GM12878 (cell line): ENCODE data around the gene SMPD1. TPM values are rescaled to one million over a fixed set of nuclear protein-coding genes. Genes with fewer than 3 reads are reported as not detected.

Experiments used
- ATAC-seq: fragments of 200-7000 bp; cut with Tn5 transposase; 3 replicates; pipeline ENCODE4 v1.9.1; 2020; ENCODE audit warnings: mild to moderate bottlenecking, moderate library complexity
- BruUV-seq: library from RNA; stranded (reverse); fragments of 400-500 nt; replicated peaks from 2 replicates; lab custom pipeline; 2021; lab: Mats Ljungman, UMichigan
- CTCF ChIA-PET: fragments of 300-600 bp; sonication (Branson Sonifier 250); formaldehyde crosslinking; extraction: SDS; loops from one replicate; lab custom pipeline; 2021; ENCODE audit warnings: inconsistent platforms; lab: Yijun Ruan, JAX
- POLR2A ChIA-PET: fragments of 350-600 bp; formaldehyde crosslinking; extraction: SDS; loops from one replicate; lab custom pipeline; 2021; ENCODE audit warnings: inconsistent platforms; lab: Charles Lee
- RAD21 ChIA-PET: fragments of 300-600 bp; sonication (Branson Sonifier 250); formaldehyde crosslinking; loops from one replicate; lab custom pipeline; 2023; ENCODE audit warnings: antibody characterized with exemption; ENCODE audit not compliant: unreplicated experiment; lab: Charles Lee
- SMC1A ChIA-PET: fragments of 300-600 bp; sonication (Branson Sonifier 250); formaldehyde crosslinking; loops from one replicate; lab custom pipeline; 2023; ENCODE audit not compliant: unreplicated experiment, uncharacterized antibody; lab: Charles Lee
- DNase-seq: peaks from one replicate; pipeline ENCODE4 v3.0.0-alpha.2; 2011; ENCODE audit warnings: low read depth, low spot score
- FAIRE-seq: peaks from 3 replicates; lab custom pipeline; 2011; peaks lifted over from hg19 to GRCh38; lab: Jason Lieb, UNC
- H2AFZ ChIP-seq: 2 replicates; pipeline ENCODE4 v1.6.0; 2011; ENCODE audit warnings: low read depth, low read length, control low read depth; ENCODE audit not compliant: control insufficient read depth
- H3K27ac ChIP-seq: 2 replicates; pipeline ENCODE4 v1.5.1; 2011; ENCODE audit warnings: control low read depth; ENCODE audit not compliant: control insufficient read depth, insufficient read depth
- H3K27me3 ChIP-seq, 2 experiments: replicated peaks in 1 of 2; 2 replicates each; pipeline versions ENCODE4 v1.6.0 to v1.6.1; 2011; ENCODE audit warnings: low read length in 1 of 2; ENCODE audit not compliant: control insufficient read depth in 2 of 2, insufficient read depth in 2 of 2
- H3K36me3 ChIP-seq, 2 experiments: 2 replicates each; pipeline ENCODE4 v1.5.1; 2011; ENCODE audit warnings: low read length in 1 of 2; ENCODE audit not compliant: control insufficient read depth in 2 of 2, insufficient read depth in 2 of 2
- H3K4me1 ChIP-seq: 2 replicates; pipeline ENCODE4 v1.6.1; 2011; ENCODE audit warnings: mild to moderate bottlenecking, low read length, moderate library complexity, mixed read lengths; ENCODE audit not compliant: control insufficient read depth, insufficient read depth
- H3K4me2 ChIP-seq: 2 replicates; pipeline ENCODE4 v1.6.0; 2011; ENCODE audit warnings: control low read depth; ENCODE audit not compliant: control insufficient read depth, insufficient read depth
- H3K4me3 ChIP-seq: fragments of 200-600 bp; sonication (generic); 2 replicates; pipeline ENCODE4 v1.5.1; 2016
- H3K79me2 ChIP-seq: 2 replicates; pipeline ENCODE4 v1.6.0; 2011; ENCODE audit warnings: low read length; ENCODE audit not compliant: control insufficient read depth, insufficient read depth
- H3K9ac ChIP-seq: 2 replicates; pipeline ENCODE4 v1.8.0; 2011; ENCODE audit warnings: low read length, control low read depth, mixed read lengths; ENCODE audit not compliant: control insufficient read depth, insufficient read depth
- H3K9me3 ChIP-seq: replicated peaks from 3 replicates; pipeline ENCODE4 v1.5.1; 2011; ENCODE audit warnings: mild to moderate bottlenecking, low read length; ENCODE audit not compliant: control insufficient read depth, insufficient read depth
- H4K20me1 ChIP-seq: 2 replicates; pipeline ENCODE4 v1.6.0; 2011; ENCODE audit not compliant: control insufficient read depth, insufficient read depth
- BHLHE40 ChIP-seq, 2 experiments: fragments of 450-650 bp in 1 of 2; IDR thresholded peaks; 2 replicates each; pipeline ENCODE4 v1.6.1; 2011 to 2017; ENCODE audit warnings: low read depth in 2 of 2, borderline replicate concordance in 1 of 2, improper control_type of control experiment in 1 of 2, low read length in 1 of 2, mild to moderate bottlenecking in 1 of 2
- EGR1 ChIP-seq, 2 experiments: IDR thresholded peaks; 1 replicate in 1 of 2; 2 replicates in 1 of 2; pipeline ENCODE4 v1.6.1; 2011 to 2012; ENCODE audit warnings: low read depth in 2 of 2, low read length in 2 of 2, borderline replicate concordance in 1 of 2, mild to moderate bottlenecking in 1 of 2, moderate library complexity in 1 of 2
- FOS ChIP-seq: IDR thresholded peaks from 3 replicates; pipeline ENCODE4 v1.6.1; 2011; ENCODE audit warnings: borderline replicate concordance; ENCODE audit not compliant: insufficient read length; ENCODE audit errors: extremely low read depth
- FOXM1 ChIP-seq: IDR thresholded peaks from 2 replicates; pipeline ENCODE4 v1.6.1; 2012; ENCODE audit warnings: low read depth, mild to moderate bottlenecking, inconsistent platforms, low read length, moderate library complexity
- HDGF ChIP-seq: fragments of 450-650 bp; IDR thresholded peaks from 2 replicates; pipeline ENCODE4 v1.6.1; 2016; ENCODE audit warnings: antibody characterized with exemption
- IRF4 ChIP-seq: IDR thresholded peaks from 2 replicates; pipeline ENCODE4 v1.6.1; 2011; ENCODE audit warnings: low read depth, low read length
- IRF5 ChIP-seq: fragments of 450-650 bp; IDR thresholded peaks from 2 replicates; pipeline ENCODE4 v1.6.1; 2017; ENCODE audit warnings: borderline replicate concordance
- MLLT1 ChIP-seq: fragments of 450-650 bp; IDR thresholded peaks from 2 replicates; pipeline ENCODE4 v1.6.1; 2016; ENCODE audit warnings: mild to moderate bottlenecking
- MTA2 ChIP-seq: fragments of 450-650 bp; IDR thresholded peaks from 2 replicates; pipeline ENCODE4 v1.6.1; 2016; ENCODE audit warnings: low read depth, mild to moderate bottlenecking, moderate library complexity
- MXI1 ChIP-seq: fragments of 150-350 bp; IDR thresholded peaks from 2 replicates; pipeline ENCODE4 v1.6.1; 2011; ENCODE audit warnings: low read depth, mild to moderate bottlenecking, inconsistent platforms, low read length, improper control_type of control experiment
- NBN ChIP-seq: fragments of 450-650 bp; IDR thresholded peaks from 2 replicates; pipeline ENCODE4 v1.6.1; 2016
- NR2F1 ChIP-seq: fragments of 450-650 bp; conservative IDR thresholded peaks from 2 replicates; pipeline ENCODE4 v1.6.1; 2017; ENCODE audit warnings: mild to moderate bottlenecking
- PAX8 ChIP-seq: fragments of 450-650 bp; IDR thresholded peaks from 2 replicates; pipeline ENCODE4 v1.6.1; 2017; ENCODE audit warnings: mild to moderate bottlenecking, moderate library complexity
- SMAD5 ChIP-seq: IDR thresholded peaks from 2 replicates; pipeline ENCODE4 v1.6.1; 2016; ENCODE audit warnings: antibody characterized with exemption, low read depth
- SMARCA5 ChIP-seq: fragments of 450-650 bp; IDR thresholded peaks from 2 replicates; pipeline ENCODE4 v1.6.1; 2017; ENCODE audit warnings: mild to moderate bottlenecking
- SMC3 ChIP-seq: IDR thresholded peaks from 2 replicates; pipeline ENCODE4 v1.6.1; 2011; ENCODE audit warnings: low read length, improper control_type of control experiment, borderline replicate concordance
- USF2 ChIP-seq: IDR thresholded peaks from 2 replicates; pipeline ENCODE4 v1.6.1; 2011; ENCODE audit warnings: low read depth, low read length, improper control_type of control experiment, borderline replicate concordance
- ZBTB11 ChIP-seq: fragments of 450-650 bp; formaldehyde crosslinking; IDR thresholded peaks from 2 replicates; pipeline ENCODE4 v1.5.0; 2022; ENCODE audit warnings: mild to moderate bottlenecking, missing genetic modification characterization
- WGBS: methylation state at CpG from one replicate; pipeline ENCODE4 v1.1.6; 2016; ENCODE audit warnings: low lambda C conversion rate; ENCODE audit not compliant: insufficient replicate concordance, insufficient coverage; ENCODE audit errors: missing lambda C conversion rate; 5-methylcytosine and 5-hydroxymethylcytosine counted together
- in situ Hi-C: fragments of 300-500 bp; cut with MboI; formaldehyde crosslinking; loops from 9 replicates; pipeline ENCODE4 v1.14.3; 2018; ENCODE audit warnings: mixed read lengths
- intact Hi-C: fragments of 100-400 bp; cut with micrococcal nuclease; formaldehyde crosslinking; loops from one replicate; pipeline ENCODE4 v1.14.2; 2022; ENCODE audit not compliant: unreplicated experiment
- polyA plus RNA-seq, 11 experiments: library from polyadenylated mRNA; depleted of rRNA in 4 of 11; unstranded in 6 of 11; stranded (reverse) in 5 of 11; fragments of >200 nt; fragmentation: Nextera tagmentation in 4 of 11; fragmentation: Illumina TruSeq in 1 of 11; extraction: Ambion mirVana in 4 of 11; extraction: Trizol in 1 of 11; gene quantifications; 1 replicate in 1 of 11; 2 replicates in 10 of 11; pipeline versions ENCODE4 v1.2.1 to v1.2.3, GENCODE V29; 2011 to 2016; ENCODE audit warnings: inconsistent platforms in 2 of 11, missing spikeins in 2 of 11, low read depth in 1 of 11
- total RNA-seq, 4 experiments: library from RNA; depleted of rRNA in 3 of 4; stranded (reverse); fragments of >200 nt in 3 of 4; fragmentation: Illumina TruSeq in 1 of 4; extraction: Trizol in 1 of 4; gene quantifications; 2 replicates each; pipeline versions ENCODE4 v1.2.1 to v1.2.3, GENCODE V29; 2013 to 2021

Gene SMPD1
- total and polyA plus RNA-seq, 10 of the 15 experiments (the other 5 are each of a cell fraction or from before 2014, with no cell fraction given), result 1.4 to 13.7 (median 6.2) TPM

GRCh38 chr11:6351782-6352382 lies 38.4 kb upstream of the SMPD1 start:
- no peak overlapping the region for H3K4me2 ChIP-seq
- RAD21 ChIA-PET, result interaction anchor here (1.0 to 4.0 kb wide), 7 partner anchors 11 to 329 kb away, joined by 3 to 34 read pairs (median 4); partner anchors contain the start of gene CAVIN3
- H4K20me1 ChIP-seq, result no peaks in the 10 kb centered on the region
- no peaks in the 10 kb centered on the region for H3K9me3 ChIP-seq
- SMC1A ChIA-PET, result interaction anchor here (0.7 to 2.1 kb wide), 16 partner anchors 10 to 1753 kb away, joined by 3 to 15 read pairs (median 4); partner anchors contain the start of gene FHIP1B
- H3K4me1 ChIP-seq, result no peaks in the 10 kb centered on the region
- H3K9ac ChIP-seq, result no peak overlapping the region
- no peaks in the 10 kb centered on the region for H3K36me3 ChIP-seq
- WGBS, result 2% methylated on average over 5 of the region's 5 CpGs
- FAIRE-seq, result no peak
- ATAC-seq, result peak; percentile 70
- CTCF ChIA-PET, result interaction anchor here (0.8 to 7.8 kb wide), 15 partner anchors 9 to 360 kb away, joined by 3 to 73 read pairs (median 8); no protein-coding TSS in a partner anchor
- H3K27me3 ChIP-seq, result no peaks in the 10 kb centered on the region
- no peaks in the 10 kb centered on the region for H3K79me2 ChIP-seq
- in situ Hi-C loops (loop anchor here (5.0 kb wide), 1 partner anchor 105 kb away; no protein-coding TSS in a partner anchor), intact Hi-C loops (no loop called here)
- no peak overlapping the region for H3K4me3 ChIP-seq
- no peak for DNase-seq
- POLR2A ChIA-PET, result interaction anchor here (0.9 to 1.0 kb wide), 2 partner anchors 32 to 57 kb away, joined by 4 to 7 read pairs; partner anchors contain the start of gene CAVIN3
- BruUV-seq, result no TSS peak
- no peak overlapping the region for H2AFZ ChIP-seq
- no peak overlapping the region for H3K27ac ChIP-seq
- TF ChIP-seq HDGF (no peak), SMAD5 (no peak), SMC3 (no peak), PAX8 (no peak), FOXM1 (no peak), MXI1 (no peak), IRF4 (no peak), USF2 (no peak), MTA2 (no peak), IRF5 (no peak), ZBTB11 (no peak), FOS (no peak), NBN (no peak), MLLT1 (no peak), NR2F1 (no peak), EGR1 (IDR thresholded peaks at IDR 0.05; ENCODE audit: borderline replicate concordance in 1 of 2, low read depth in 2 of 2, low read length in 2 of 2) (no peak), SMARCA5 (no peak), BHLHE40 (IDR thresholded peaks at IDR 0.05; ENCODE audit: borderline replicate concordance in 1 of 2, low read depth in 2 of 2, low read length in 1 of 2) (no peak)
